Osteocyte (in vitro differentiated cells): ENCODE data around the gene IDUA. TPM values are rescaled to one million over a fixed set of nuclear protein-coding genes. Genes with fewer than 3 reads are reported as not detected.
A peak's percentile ranks its signal among the peaks of the same experiment; 100 is the strongest.
"Not testable (repeated sequence)": the region's sequence is repeated elsewhere in the genome, so short reads cannot be mapped to it uniquely, and the experiment has no call there.

Source experiments
- DNase-seq: peaks from one replicate; pipeline ENCODE4 v3.0.0; 2021; ENCODE audit warnings: mixed read lengths; ENCODE audit not compliant: unreplicated experiment; ENCODE audit errors: extremely low spot score
- H3K27ac Mint-ChIP-seq: one replicate; pipeline ENCODE4 v1.8.0; 2021; ENCODE audit warnings: mild to moderate bottlenecking, mixed read lengths; ENCODE audit not compliant: unreplicated experiment
- H3K27me3 Mint-ChIP-seq: one replicate; pipeline ENCODE4 v1.8.0; 2021; ENCODE audit warnings: mixed read lengths; ENCODE audit not compliant: unreplicated experiment
- H3K36me3 Mint-ChIP-seq: one replicate; pipeline ENCODE4 v1.8.0; 2021; ENCODE audit warnings: mixed read lengths; ENCODE audit not compliant: unreplicated experiment
- H3K4me1 Mint-ChIP-seq: one replicate; pipeline ENCODE4 v1.8.0; 2021; ENCODE audit warnings: mixed read lengths; ENCODE audit not compliant: unreplicated experiment
- H3K4me3 Mint-ChIP-seq: one replicate; pipeline ENCODE4 v1.8.0; 2021; ENCODE audit warnings: mild to moderate bottlenecking, moderate library complexity, mixed read lengths; ENCODE audit not compliant: unreplicated experiment
- H3K9me3 Mint-ChIP-seq: one replicate; pipeline ENCODE4 v1.8.0; 2021; ENCODE audit warnings: mixed read lengths; ENCODE audit not compliant: unreplicated experiment
- long read RNA-seq: library from polyadenylated mRNA; unstranded; transcript quantifications from one replicate; pipeline ENCODE4 v2.0.0, GENCODE V29; 2021
- total RNA-seq: library from RNA; stranded (reverse); gene quantifications from 2 replicates; pipeline ENCODE4 v1.2.1, GENCODE V29; 2021
- TF ChIP-seq, protein P1 (sequence below): fragments of 200-600 bp; sonication (generic); IDR thresholded peaks from 2 replicates; pipeline ENCODE4 v1.5.0; 2021; ENCODE audit warnings: antibody characterized with exemption, mild to moderate bottlenecking, moderate library complexity

The IDUA gene
- total RNA-seq, result 58.0 and 67.8 TPM in 2 replicates
- long read RNA-seq, partial matches to known transcripts, result 1 of 1 reads
- long read RNA-seq, other reads (novel, unspliced or antisense), result 0 of 1 reads

DNA sequence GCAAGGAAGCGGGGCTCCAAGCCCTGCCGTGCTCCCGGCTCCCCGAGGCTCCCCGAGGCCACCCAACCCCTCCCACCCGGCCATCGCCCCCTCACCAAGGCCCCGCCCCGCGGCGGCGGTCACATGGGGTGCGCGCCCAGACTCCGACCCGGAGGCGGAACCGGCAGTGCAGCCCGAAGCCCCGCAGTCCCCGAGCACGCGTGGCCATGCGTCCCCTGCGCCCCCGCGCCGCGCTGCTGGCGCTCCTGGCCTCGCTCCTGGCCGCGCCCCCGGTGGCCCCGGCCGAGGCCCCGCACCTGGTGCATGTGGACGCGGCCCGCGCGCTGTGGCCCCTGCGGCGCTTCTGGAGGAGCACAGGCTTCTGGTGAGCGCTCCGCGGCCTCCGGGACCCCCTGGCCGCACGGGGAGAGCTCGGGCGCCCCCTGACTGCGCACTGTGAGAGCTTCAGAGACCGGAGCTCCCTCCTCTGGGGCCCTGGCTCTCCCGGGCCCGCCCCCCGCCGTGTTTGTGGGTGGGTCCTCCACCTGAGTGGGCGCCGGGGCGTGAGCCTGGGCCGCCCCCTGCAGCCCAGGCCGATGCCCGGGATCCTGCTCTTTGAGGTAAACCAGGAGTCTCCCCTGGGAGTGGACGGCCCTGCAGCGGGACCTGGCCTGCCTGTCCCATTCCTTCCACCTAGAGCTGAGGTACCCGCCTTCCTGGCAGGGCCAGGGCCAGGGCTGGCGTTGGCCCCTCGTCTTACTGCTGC is at the start of gene IDUA:
IDUA (plus strand) TSS at position 166 of the 745 bp plus-strand sequence; CDS start at position 207, 41 bp downstream.
- TF ChIP-seq, protein P1, sequence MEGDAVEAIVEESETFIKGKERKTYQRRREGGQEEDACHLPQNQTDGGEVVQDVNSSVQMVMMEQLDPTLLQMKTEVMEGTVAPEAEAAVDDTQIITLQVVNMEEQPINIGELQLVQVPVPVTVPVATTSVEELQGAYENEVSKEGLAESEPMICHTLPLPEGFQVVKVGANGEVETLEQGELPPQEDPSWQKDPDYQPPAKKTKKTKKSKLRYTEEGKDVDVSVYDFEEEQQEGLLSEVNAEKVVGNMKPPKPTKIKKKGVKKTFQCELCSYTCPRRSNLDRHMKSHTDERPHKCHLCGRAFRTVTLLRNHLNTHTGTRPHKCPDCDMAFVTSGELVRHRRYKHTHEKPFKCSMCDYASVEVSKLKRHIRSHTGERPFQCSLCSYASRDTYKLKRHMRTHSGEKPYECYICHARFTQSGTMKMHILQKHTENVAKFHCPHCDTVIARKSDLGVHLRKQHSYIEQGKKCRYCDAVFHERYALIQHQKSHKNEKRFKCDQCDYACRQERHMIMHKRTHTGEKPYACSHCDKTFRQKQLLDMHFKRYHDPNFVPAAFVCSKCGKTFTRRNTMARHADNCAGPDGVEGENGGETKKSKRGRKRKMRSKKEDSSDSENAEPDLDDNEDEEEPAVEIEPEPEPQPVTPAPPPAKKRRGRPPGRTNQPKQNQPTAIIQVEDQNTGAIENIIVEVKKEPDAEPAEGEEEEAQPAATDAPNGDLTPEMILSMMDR, result peak; percentile 57
- peak within 1 kb of the TSS; percentile 89 for H3K4me3 Mint-ChIP-seq
- H3K27ac Mint-ChIP-seq, result peak within 1 kb of the TSS; percentile 79
- no peaks in the 10 kb centered on the region for H3K36me3 Mint-ChIP-seq
- no peak for DNase-seq
- H3K4me1 Mint-ChIP-seq, result peaks cover 22% of the 10 kb centered on the region
- no peaks in the 10 kb centered on the region for H3K9me3 Mint-ChIP-seq
- H3K27me3 Mint-ChIP-seq, result no peaks in the 10 kb centered on the region

GRCh38 chr4:939508-939907 is 47.3 kb upstream of the IDUA start:
- H3K27me3 Mint-ChIP-seq, H3K4me1 Mint-ChIP-seq, H3K4me3 Mint-ChIP-seq, H3K36me3 Mint-ChIP-seq, H3K27ac Mint-ChIP-seq, DNase-seq, H3K9me3 Mint-ChIP-seq: not testable (repeated sequence)

DNA sequence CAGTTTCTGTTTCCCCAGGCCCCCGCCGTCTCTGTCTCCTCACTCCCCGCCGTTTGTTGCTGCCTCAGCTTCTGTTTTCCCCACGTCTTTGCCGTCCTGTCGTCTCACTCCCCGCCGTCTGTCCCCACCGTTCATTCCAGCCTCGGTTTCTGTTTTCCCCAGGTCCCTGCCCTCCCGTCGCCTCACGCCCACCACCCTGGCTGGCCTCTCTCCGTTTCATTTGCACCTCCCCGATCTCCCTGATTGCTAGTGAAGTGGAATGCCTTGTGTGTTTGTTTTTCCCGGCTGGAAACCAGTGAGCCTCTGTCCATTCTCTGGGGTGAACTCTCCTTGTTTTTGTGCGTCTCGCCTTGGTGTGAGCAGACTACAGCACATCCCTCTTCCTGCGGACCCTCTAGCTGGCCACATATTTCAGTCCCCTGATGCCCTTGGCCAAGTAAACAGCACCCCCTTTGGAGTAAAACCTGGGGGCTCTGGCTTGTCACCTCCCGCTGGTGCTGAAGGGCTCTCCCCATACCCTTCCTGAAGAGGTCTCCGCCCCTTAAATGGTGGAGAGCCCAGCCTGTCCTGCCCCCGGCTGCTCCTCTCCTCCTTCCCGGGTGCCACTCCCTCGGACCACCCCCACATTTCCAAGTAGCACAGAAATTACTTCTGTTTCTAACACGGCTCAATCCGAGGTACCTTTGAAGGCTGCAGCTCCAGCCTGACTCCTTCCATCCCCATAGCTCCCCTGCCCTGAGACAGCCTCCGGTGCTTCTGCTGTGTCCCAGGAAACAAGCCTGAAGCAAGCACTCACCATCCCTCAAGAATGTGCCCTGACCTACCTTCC is 41.4 kb upstream of the IDUA start:
- Mint-ChIP-seq H3K4me1 (peaks cover 6% of the 10 kb centered on the region), H3K27ac (no peak overlapping the region), H3K27me3 (no peaks in the 10 kb centered on the region), H3K9me3 (no peaks in the 10 kb centered on the region), H3K4me3 (no peak overlapping the region), H3K36me3 (peaks cover 2% of the 10 kb centered on the region)
- TF ChIP-seq, protein P1, result no peak
- no peak for DNase-seq

- H3K27me3 Mint-ChIP-seq, result no peaks in the 10 kb centered on the region
- H3K9me3 Mint-ChIP-seq, result no peaks in the 10 kb centered on the region
- peaks cover 2% of the 10 kb centered on the region for H3K36me3 Mint-ChIP-seq
- peaks cover 6% of the 10 kb centered on the region for H3K4me1 Mint-ChIP-seq
- H3K4me3 Mint-ChIP-seq, result no peak overlapping the region
- DNase-seq, result no peak
- TF ChIP-seq, protein P1, result no peak
- H3K27ac Mint-ChIP-seq, result no peak overlapping the region
These were observed 40.8 kb upstream of the IDUA start for GRCh38 chr4:946103-946450.

DNA sequence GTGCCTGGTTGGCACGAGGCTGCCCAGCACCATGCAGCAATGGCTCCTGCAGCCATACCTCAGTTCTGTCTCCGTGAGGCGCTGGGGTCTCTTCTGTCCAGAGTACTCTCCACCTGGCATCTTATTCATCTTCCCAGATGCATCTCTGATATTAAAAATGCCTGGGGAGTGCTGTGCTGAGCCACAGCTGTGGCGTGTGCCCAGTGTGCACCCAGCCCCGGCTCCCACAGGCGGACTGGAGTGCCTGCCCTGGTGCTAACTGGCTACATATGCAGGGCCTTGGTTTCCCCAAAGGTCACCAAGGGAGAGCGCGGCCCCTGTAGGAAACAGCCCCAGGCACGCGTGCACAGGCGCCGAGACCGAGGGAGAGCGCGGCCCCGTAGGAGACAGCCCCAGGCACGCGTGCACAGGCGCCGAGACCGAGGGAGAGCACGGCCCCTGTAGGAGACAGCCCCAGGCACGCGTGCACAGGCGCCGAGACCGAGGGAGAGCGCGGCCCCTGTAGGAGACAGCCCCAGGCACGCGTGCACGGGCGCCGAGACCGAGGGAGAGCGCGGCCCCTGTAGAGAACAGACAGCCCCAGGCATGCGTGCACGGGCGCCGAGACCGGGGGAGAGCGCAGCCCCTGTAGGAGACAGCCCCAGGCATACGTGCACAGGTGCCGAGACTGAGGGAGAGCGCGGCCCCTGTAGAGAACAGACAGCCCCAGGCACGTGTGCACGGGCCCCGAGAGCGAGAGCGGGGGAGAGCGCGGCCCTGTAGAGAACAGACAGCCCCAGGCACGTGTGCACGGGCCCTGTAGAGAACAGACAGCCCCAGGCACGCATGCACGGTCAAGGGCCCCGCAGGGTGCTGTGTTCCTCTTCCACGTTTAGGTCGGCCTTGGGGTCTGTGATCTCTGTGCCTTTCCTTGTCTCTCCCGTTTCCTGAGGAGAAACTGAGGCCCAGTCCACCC is 40.0 kb upstream of the IDUA start:
- no peak overlapping the region for H3K4me3 Mint-ChIP-seq
- no peak overlapping the region for H3K27ac Mint-ChIP-seq
- no peaks in the 10 kb centered on the region for H3K9me3 Mint-ChIP-seq
- TF ChIP-seq, protein P1, result no peak
- peaks cover 2% of the 10 kb centered on the region for H3K36me3 Mint-ChIP-seq
- no peaks in the 10 kb centered on the region for H3K27me3 Mint-ChIP-seq
- H3K4me1 Mint-ChIP-seq, result peaks cover 6% of the 10 kb centered on the region
- no peak for DNase-seq
